ENCODE data around the gene CTNND2.

The CTNND2 gene

GRCh38 chr5:11240293-11241190 is 663.7 kb downstream of the CTNND2 start:
- Histone ChIP-seq H3K27ac (ENCODE audit: low read length) (no peak overlapping the region), H3K27me3 (ENCODE audit: low read depth, low read length) (no peaks in the 10 kb centered on the region)

GRCh38 chr5:11239261-11240015 is 664.8 kb downstream of the CTNND2 start:
- Histone ChIP-seq H3K4me3 (ENCODE audit: low read depth in 1 of 2, low read length in 2 of 2) (no peak overlapping the region), H3K27me3 (ENCODE audit: low read depth, low read length) (no peaks in the 10 kb centered on the region), H3K4me1 (ENCODE audit: control insufficient read depth in 1 of 2, insufficient read depth in 2 of 2, low read length in 2 of 2) (no peaks in the 10 kb centered on the region), H3K9me3 (ENCODE audit: control insufficient read depth in 1 of 2, low read length in 2 of 2) (no peaks in the 10 kb centered on the region), H3K36me3 (ENCODE audit: control insufficient read depth in 1 of 2, insufficient read depth in 2 of 2, low read length in 2 of 2) (no peaks in the 10 kb centered on the region), H3K27ac (ENCODE audit: low read length) (no peak overlapping the region)

More at GRCh38 chr5:11240293-11241190, 663.7 kb downstream of the CTNND2 start:
- no peak overlapping the region for H3K4me3 ChIP-seq (ENCODE audit: low read depth in 1 of 2, low read length in 2 of 2)
- no peaks in the 10 kb centered on the region for H3K36me3 ChIP-seq (ENCODE audit: control insufficient read depth in 1 of 2, insufficient read depth in 2 of 2, low read length in 2 of 2)
- H3K4me1 ChIP-seq (ENCODE audit: control insufficient read depth in 1 of 2, insufficient read depth in 2 of 2, low read length in 2 of 2), result no peaks in the 10 kb centered on the region
- no peaks in the 10 kb centered on the region for H3K9me3 ChIP-seq (ENCODE audit: control insufficient read depth in 1 of 2, low read length in 2 of 2)

- peaks cover 0 to 3% of the 10 kb centered on the region in 2 donors for H3K9me3 ChIP-seq (ENCODE audit: control insufficient read depth in 1 of 2, low read length in 2 of 2)
- no peak overlapping the region for H3K27ac ChIP-seq (ENCODE audit: low read length)
- H3K36me3 ChIP-seq (ENCODE audit: control insufficient read depth in 1 of 2, insufficient read depth in 2 of 2, low read length in 2 of 2), result no peaks in the 10 kb centered on the region
- H3K4me1 ChIP-seq (ENCODE audit: control insufficient read depth in 1 of 2, insufficient read depth in 2 of 2, low read length in 2 of 2), result no peaks in the 10 kb centered on the region
- no peaks in the 10 kb centered on the region for H3K27me3 ChIP-seq (ENCODE audit: low read depth, low read length)
- H3K4me3 ChIP-seq (ENCODE audit: low read depth in 1 of 2, low read length in 2 of 2), result no peak overlapping the region
Observed at GRCh38 chr5:11234501-11234911, 669.7 kb downstream of the CTNND2 start.

GRCh38 chr5:11230890-11231289 is 673.4 kb downstream of the CTNND2 start:
- H3K4me1 ChIP-seq (ENCODE audit: control insufficient read depth in 1 of 2, insufficient read depth in 2 of 2, low read length in 2 of 2), result no peaks in the 10 kb centered on the region
- no peaks in the 10 kb centered on the region for H3K36me3 ChIP-seq (ENCODE audit: control insufficient read depth in 1 of 2, insufficient read depth in 2 of 2, low read length in 2 of 2)
- no peak overlapping the region for H3K4me3 ChIP-seq (ENCODE audit: low read depth in 1 of 2, low read length in 2 of 2)
- H3K9me3 ChIP-seq (ENCODE audit: control insufficient read depth in 1 of 2, low read length in 2 of 2), result peaks cover 0 to 3% of the 10 kb centered on the region in 2 donors
- H3K27me3 ChIP-seq (ENCODE audit: low read depth, low read length), result no peaks in the 10 kb centered on the region
- no peak overlapping the region for H3K27ac ChIP-seq (ENCODE audit: low read length)

GRCh38 chr5:11227064-11227463 is 677.2 kb downstream of the CTNND2 start:
- H3K27ac ChIP-seq (ENCODE audit: low read length), result no peak overlapping the region
- no peaks in the 10 kb centered on the region for H3K4me1 ChIP-seq (ENCODE audit: control insufficient read depth in 1 of 2, insufficient read depth in 2 of 2, low read length in 2 of 2)
- H3K4me3 ChIP-seq (ENCODE audit: low read depth in 1 of 2, low read length in 2 of 2), result no peak overlapping the region
- H3K27me3 ChIP-seq (ENCODE audit: low read depth, low read length), result no peaks in the 10 kb centered on the region
- H3K9me3 ChIP-seq (ENCODE audit: control insufficient read depth in 1 of 2, low read length in 2 of 2), result peaks cover 0 to 3% of the 10 kb centered on the region in 2 donors
- H3K36me3 ChIP-seq (ENCODE audit: control insufficient read depth in 1 of 2, insufficient read depth in 2 of 2, low read length in 2 of 2), result no peaks in the 10 kb centered on the region

GRCh38 chr5:11224436-11225187 is 679.6 kb downstream of the CTNND2 start:
- Histone ChIP-seq H3K9me3 (ENCODE audit: control insufficient read depth in 1 of 2, low read length in 2 of 2) (no peaks in the 10 kb centered on the region), H3K27me3 (ENCODE audit: low read depth, low read length) (no peaks in the 10 kb centered on the region), H3K4me3 (ENCODE audit: low read depth in 1 of 2, low read length in 2 of 2) (no peak overlapping the region), H3K36me3 (ENCODE audit: control insufficient read depth in 1 of 2, insufficient read depth in 2 of 2, low read length in 2 of 2) (no peaks in the 10 kb centered on the region), H3K4me1 (ENCODE audit: control insufficient read depth in 1 of 2, insufficient read depth in 2 of 2, low read length in 2 of 2) (no peaks in the 10 kb centered on the region), H3K27ac (ENCODE audit: low read length) (no peak overlapping the region)

- Histone ChIP-seq H3K36me3 (ENCODE audit: control insufficient read depth in 1 of 2, insufficient read depth in 2 of 2, low read length in 2 of 2) (no peaks in the 10 kb centered on the region), H3K9me3 (ENCODE audit: control insufficient read depth in 1 of 2, low read length in 2 of 2) (no peaks in the 10 kb centered on the region), H3K27me3 (ENCODE audit: low read depth, low read length) (no peaks in the 10 kb centered on the region), H3K27ac (ENCODE audit: low read length) (no peak overlapping the region), H3K4me3 (ENCODE audit: low read depth in 1 of 2, low read length in 2 of 2) (no peak overlapping the region), H3K4me1 (ENCODE audit: control insufficient read depth in 1 of 2, insufficient read depth in 2 of 2, low read length in 2 of 2) (no peaks in the 10 kb centered on the region)
Observed at GRCh38 chr5:11222169-11222568, 682.1 kb downstream of the CTNND2 start.

GRCh38 chr5:11214864-11215644 is 689.2 kb downstream of the CTNND2 start:
- Histone ChIP-seq H3K4me3 (ENCODE audit: low read depth in 1 of 2, low read length in 2 of 2) (no peak overlapping the region), H3K27me3 (ENCODE audit: low read depth, low read length) (no peaks in the 10 kb centered on the region), H3K9me3 (ENCODE audit: control insufficient read depth in 1 of 2, low read length in 2 of 2) (peaks cover 0 to 5% of the 10 kb centered on the region in 2 donors), H3K36me3 (ENCODE audit: control insufficient read depth in 1 of 2, insufficient read depth in 2 of 2, low read length in 2 of 2) (no peaks in the 10 kb centered on the region), H3K27ac (ENCODE audit: low read length) (no peak overlapping the region), H3K4me1 (ENCODE audit: control insufficient read depth in 1 of 2, insufficient read depth in 2 of 2, low read length in 2 of 2) (no peaks in the 10 kb centered on the region)

- H3K4me3 ChIP-seq (ENCODE audit: low read depth in 1 of 2, low read length in 2 of 2), result no peak overlapping the region
- no peaks in the 10 kb centered on the region for H3K4me1 ChIP-seq (ENCODE audit: control insufficient read depth in 1 of 2, insufficient read depth in 2 of 2, low read length in 2 of 2)
- H3K27ac ChIP-seq (ENCODE audit: low read length), result no peak overlapping the region
- H3K36me3 ChIP-seq (ENCODE audit: control insufficient read depth in 1 of 2, insufficient read depth in 2 of 2, low read length in 2 of 2), result no peaks in the 10 kb centered on the region
- H3K27me3 ChIP-seq (ENCODE audit: low read depth, low read length), result no peaks in the 10 kb centered on the region
- H3K9me3 ChIP-seq (ENCODE audit: control insufficient read depth in 1 of 2, low read length in 2 of 2), result peaks cover 0 to 5% of the 10 kb centered on the region in 2 donors
Observed at GRCh38 chr5:11212706-11213105, 691.5 kb downstream of the CTNND2 start.

GRCh38 chr5:11197726-11198125 is 706.5 kb downstream of the CTNND2 start:
- Histone ChIP-seq H3K36me3 (ENCODE audit: control insufficient read depth in 1 of 2, insufficient read depth in 2 of 2, low read length in 2 of 2) (no peaks in the 10 kb centered on the region), H3K4me3 (ENCODE audit: low read depth in 1 of 2, low read length in 2 of 2) (no peak overlapping the region), H3K27me3 (ENCODE audit: low read depth, low read length) (no peaks in the 10 kb centered on the region), H3K27ac (ENCODE audit: low read length) (no peak overlapping the region), H3K4me1 (ENCODE audit: control insufficient read depth in 1 of 2, insufficient read depth in 2 of 2, low read length in 2 of 2) (no peaks in the 10 kb centered on the region), H3K9me3 (ENCODE audit: control insufficient read depth in 1 of 2, low read length in 2 of 2) (no peaks in the 10 kb centered on the region)

All from muscle layer of duodenum (tissue), 2 donors.